HG03354 (cell line): ENCODE results near the gene KLHL14.
"Not testable (repeated sequence)": the region's sequence is repeated elsewhere in the genome, so short reads cannot be mapped to it uniquely, and the experiment has no call there.

ENCODE experiments used
- ATAC-seq: cut with Tn5 transposase; IDR thresholded peaks from one replicate; pipeline ENCODE4 v1.9.1; 2021; ENCODE audit warnings: mild to moderate bottlenecking; ENCODE audit not compliant: unreplicated experiment, poor library complexity, severe bottlenecking

Gene KLHL14

GRCh38 chr18:32668956-32669355, 103.9 kb downstream of the KLHL14 start:
- no peak for ATAC-seq

GRCh38 chr18:32661486-32662299, 111.1 kb downstream of the KLHL14 start:
- no peak for ATAC-seq

GRCh38 chr18:32654507-32654906, 118.3 kb downstream of the KLHL14 start:
- ATAC-seq = not testable (repeated sequence)

- not testable (repeated sequence) for ATAC-seq
These were observed 135.2 kb downstream of the KLHL14 start for GRCh38 chr18:32637659-32638058.

- no peak for ATAC-seq
These were observed 135.6 kb downstream of the KLHL14 start for GRCh38 chr18:32637226-32637625.

GRCh38 chr18:32634876-32635431, 137.9 kb downstream of the KLHL14 start:
- ATAC-seq = no peak

- ATAC-seq = no peak
These were observed 142.7 kb downstream of the KLHL14 start for GRCh38 chr18:32629981-32630700.

GRCh38 chr18:32629292-32629691, 143.5 kb downstream of the KLHL14 start:
- ATAC-seq = no peak

GRCh38 chr18:32624182-32624723, 148.6 kb downstream of the KLHL14 start:
- no peak for ATAC-seq

GRCh38 chr18:32623563-32623962, 149.3 kb downstream of the KLHL14 start:
- ATAC-seq = no peak
